NCI-H187 treated with DMSO at 0.1 percent for 48 hours (cell line): ENCODE results near the gene ADAMTS14.
A peak's percentile ranks its signal among the peaks of the same experiment; 100 is the strongest.
"Not testable (repeated sequence)": the region's sequence is repeated elsewhere in the genome, so short reads cannot be mapped to it uniquely, and the experiment has no call there.

ENCODE experiments used
- DNase-seq: peaks from one replicate; lab custom pipeline; 2025; lab: John Stamatoyannopoulos, UW

The ADAMTS14 gene

DNA sequence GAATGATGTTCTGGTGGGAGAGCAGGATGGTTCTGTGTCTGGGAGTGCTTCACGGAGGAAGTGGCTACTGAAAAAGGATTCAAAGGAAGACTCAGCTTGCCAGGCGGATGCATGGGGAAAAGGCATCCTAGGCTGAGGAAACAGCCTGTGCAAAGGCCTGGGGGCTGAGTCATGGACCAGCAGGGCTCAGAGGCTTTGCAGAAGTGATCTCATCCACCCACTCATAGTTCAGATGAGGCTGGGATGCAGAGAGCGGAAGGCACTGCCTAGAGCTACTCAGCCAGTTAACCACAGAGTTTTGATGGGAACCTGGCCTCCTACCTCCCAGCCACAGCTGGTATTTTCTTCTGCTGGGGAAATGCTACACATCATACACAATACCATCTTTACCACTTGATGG lies 15.8 kb upstream of the ADAMTS14 start:
- DNase-seq, result no peak

DNA sequence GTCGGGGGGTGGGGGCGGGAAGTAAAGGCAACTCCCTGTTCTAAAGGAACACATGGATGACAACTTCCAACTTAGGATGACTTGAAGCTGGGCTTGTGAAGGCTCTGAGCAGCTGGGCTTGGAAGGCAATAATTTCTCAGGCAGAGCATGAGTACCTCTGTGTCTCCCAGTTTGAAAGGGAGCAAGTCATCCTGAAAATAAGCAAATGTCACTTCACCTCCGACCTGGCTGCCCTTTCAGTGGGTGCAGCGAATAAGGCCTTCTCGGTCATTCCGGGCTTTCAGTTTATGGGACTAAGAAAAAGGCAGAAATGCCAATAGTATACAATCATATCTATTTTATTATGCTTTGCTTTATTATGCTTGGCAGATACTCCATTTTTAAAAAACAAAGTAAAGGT lies 15.3 kb upstream of the ADAMTS14 start:
- no peak for DNase-seq

DNA sequence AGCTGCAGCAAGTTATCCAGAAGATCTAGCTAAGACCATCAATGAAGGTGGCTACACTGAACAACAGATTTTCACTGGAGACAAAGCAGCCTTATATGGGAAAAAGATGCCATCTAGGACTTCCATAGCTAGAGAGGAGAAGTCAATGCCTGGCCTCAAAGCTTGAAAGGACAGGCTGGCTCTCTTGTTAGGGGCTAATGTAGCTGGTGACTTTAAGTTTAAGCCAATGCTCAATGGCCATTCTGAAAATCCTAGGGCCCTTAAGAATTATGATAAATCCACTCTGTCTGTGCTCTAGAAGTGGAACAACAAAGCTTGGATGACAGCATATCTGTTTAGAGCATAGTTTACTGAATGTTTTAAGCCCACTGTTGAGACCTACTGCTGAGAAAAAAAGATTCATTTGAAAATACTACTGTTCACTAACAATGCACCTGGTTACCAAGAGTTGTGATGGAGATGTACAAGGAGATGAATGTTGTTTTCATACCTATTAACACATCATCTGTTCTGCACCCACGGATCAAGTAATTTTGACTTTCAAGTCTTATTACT lies 13.6 kb upstream of the ADAMTS14 start:
- DNase-seq, result no peak

DNA sequence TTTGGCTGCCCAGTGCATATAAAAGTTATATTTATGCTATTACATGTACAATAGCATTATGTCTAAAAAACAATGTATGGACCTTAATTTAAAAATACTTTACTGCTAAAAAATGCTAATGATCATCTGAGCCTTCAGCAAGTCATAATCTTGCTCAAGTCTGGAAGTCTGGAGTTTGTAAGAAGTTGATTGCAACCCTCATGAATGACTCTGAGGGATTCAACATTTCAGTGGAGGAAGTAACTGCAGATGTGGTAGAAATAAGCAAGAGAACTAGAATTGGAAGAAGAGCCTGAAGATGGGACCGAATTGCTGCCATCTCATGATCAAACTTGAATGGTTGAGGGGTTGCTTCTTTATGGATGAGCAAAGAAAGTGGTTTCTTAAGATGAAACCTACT lies 13.0 kb upstream of the ADAMTS14 start:
- no peak for DNase-seq

DNA sequence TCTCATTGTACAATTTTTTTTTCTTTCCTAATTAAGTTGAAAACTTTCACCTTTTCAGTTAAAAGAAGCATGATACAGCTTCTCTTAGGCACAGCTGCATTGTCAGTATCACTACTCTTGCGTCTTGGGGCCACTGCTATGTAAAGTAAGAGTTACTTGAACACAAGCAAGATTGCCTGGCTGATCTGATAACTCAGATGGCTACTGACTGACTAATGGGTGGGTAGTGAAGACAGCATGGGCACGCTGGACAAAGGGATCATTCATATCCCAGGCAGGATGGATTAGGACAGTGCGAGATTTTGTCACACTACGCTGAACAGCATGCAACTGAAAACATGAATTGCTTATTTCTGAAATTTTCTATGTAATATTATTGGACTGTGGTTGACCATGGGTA lies 11.6 kb upstream of the ADAMTS14 start:
- DNase-seq, result no peak

DNA sequence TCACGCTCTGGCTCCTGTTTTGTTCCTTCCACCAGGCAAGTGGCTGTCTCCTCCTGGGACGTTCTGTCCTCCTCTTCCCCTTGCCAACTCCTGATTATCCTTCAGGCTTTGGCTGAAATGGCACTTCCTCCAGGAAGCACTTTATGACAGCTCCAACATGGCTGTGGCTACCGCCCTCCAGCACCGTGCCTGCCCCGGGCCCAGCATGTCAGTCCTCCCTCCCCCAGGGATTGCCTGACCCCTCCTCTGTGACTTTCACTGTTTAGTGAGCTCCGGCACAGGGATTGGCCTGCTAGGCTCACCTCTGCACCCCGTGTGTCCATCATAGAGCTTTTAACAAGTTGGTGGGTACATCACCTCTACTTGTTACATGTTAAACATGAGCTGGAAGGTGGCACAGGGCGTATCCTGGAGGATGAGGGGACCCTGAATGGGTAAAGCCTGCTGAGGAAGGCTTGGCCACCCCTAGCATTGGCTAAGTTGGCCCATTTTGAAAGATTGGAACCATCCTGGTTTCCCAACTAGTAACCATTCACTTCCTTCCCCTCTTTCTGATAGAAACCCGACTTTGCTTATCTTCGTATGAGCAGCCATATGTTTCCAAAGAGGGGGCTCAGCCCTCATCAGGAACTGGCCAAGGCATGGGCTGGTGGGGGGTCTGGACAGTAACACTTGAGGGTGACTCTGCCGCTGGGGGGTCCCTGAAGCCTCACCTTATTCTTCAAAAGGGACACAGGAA lies 10.5 kb upstream of the ADAMTS14 start:
- DNase-seq, result no peak

DNA sequence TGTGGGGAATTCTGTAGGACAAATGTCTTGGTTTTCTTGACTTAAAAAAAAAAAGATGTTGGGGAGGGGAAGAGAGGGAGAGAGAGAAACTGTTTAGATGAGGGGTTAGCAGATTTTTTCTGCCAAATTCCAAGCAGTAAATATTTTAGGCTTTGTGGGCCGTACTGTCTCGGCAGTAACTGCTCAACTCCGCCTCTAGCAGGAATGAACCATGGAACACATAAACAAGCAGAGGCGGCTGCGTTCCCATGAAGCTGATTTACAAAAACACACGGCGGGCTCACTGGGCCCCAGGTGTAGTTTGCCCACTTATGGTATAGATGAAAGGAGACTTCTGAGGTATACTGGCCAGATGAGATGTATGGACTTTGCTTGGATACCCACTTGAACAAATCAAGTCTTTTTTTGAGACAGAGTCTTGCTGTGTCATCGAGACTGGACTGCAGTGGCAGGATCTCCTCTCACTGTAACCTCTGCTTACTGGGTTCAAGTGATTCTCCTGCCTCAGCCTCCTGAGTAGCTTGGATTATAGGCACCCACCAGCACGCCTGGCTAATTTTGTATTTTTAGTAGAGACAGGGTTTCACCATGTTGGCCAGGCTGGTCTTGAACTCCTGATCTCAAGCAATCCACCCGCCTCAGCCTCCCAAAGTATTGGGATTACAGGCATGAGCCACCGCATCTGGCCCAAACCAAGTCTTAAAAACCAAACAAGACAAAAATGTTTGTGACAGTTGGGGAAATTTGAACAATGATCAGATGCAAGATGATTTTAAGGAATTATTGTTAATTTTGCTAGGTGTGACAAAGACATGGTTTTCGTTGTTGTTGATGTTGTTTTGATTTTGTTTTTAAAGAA lies 9.7 kb upstream of the ADAMTS14 start:
- DNase-seq, result no peak

DNA sequence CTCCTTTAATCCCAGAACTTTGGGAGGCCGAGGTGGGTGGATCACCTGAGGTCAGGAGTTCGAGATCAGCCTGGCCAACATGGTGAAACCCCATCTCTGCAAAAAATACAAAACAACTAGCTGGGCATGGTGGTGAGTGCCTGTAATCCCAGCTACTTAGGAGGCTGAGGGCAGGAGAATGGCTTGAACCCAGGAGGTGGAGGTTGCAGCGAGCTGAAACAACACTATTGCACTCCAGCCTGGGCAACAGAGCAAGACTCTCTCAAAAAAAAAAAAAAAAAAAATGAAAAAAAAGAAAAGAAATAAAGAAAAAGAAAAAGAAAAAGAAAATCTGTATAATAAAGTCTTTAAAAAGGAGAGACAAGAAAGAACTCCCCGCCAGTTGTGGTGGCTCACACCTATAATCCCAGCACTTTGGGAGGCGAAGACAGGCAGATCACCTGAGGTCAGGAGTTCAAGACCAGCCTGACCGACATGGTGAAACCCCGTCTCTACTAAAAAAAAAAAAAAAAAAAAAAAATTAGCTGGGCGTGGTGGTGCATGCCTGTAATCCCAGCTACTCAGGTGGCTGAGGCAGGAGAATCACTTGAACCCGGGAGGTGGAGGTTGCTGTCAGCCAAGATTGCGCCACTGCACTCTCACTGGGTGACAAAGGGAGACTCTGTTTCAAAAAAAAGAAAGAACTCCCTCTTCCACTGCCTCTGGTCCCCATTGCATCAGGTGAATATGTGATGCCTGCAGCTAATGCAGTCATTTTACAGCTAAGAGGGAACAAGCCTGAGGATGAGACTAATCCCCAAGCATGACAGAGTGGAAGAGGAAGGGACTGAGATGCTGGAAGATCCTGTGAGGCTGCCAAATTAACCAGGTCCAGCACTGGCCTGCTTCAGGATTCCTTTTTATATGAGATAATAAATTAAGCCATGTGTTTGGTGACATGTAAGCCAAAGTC lies 8.6 kb upstream of the ADAMTS14 start:
- DNase-seq, result not testable (repeated sequence)

DNA sequence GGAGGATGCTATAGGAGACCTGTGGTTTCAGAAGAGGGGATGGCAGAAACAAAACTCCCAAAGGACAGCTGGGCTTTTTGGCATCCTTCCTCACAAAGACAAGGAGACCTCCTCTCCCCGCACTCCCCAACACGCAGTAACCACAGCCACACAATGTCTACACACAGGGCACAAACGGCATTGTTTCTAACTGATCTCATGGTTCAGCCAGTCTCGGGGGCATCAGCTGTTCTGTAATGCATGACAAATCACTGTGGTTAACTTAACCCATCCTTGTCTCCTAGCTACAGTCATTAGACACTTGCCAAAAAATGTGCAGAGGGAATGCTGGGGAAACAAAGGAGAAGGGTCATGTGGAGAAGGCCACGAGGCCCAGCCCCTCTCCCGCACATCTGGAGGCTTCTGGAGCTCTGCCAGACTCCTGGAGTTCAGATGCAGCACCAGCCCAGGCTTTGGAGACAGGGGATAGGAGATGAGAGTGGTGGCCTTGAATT lies 7.6 kb upstream of the ADAMTS14 start:
- DNase-seq, result peak; percentile 20

DNA sequence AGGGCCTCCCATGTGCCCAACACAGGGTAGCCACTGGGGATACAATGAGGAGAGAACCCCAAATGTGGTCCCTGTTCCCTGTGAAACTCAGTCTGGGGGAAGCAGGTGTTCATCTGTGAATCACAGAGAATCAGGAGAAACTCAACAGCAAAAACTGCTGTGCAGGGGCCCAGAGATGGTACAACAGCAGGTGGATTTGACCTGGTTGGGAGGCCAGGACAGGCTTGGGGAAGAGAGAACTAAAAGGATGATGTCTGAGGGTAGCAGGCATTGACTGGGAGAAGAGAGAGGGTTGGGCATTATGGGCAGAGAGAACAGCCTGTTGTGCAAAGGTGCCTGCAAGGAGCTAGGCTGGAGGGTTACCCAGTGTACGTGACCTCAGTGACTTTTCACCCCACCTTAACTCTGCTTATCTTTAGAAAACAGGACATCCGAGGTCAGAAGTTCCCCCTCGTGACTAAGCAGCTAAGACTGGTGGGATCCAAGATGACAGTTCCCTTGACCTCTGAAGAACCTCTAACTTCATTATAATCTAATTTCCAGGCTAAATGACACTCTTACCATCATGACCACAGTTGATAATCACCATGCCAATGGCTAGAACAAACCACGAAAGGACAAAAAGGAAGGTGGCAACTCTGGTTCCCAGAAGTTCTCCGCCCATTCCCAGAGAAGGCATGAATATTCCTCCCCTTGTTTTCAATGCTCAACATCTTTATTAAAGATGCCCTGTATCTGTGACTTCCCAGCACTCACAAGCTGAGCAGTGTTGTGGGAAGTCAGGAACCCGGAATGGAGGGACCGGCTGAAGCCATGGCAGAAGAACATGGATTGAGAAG lies 5.1 kb upstream of the ADAMTS14 start:
- DNase-seq, result no peak

DNA sequence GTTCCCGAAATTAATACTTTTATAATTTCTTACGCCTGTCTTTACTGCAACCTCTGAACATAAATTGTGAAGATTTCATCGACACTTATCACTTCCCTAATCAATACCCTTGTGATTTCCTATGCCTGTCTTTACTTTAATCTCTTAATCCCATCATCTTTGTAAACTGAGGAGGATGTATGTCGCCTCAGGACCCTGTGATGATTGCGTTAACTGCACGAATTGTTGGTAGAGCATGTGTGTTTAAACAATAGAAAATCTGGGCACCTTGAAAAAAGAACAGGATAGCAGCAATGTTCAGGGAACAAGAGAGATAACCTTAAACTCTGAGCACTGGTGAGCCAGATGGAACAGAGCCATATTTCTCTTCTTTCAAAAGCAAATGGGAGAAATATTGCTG lies 4.5 kb upstream of the ADAMTS14 start:
- not testable (repeated sequence) for DNase-seq

DNA sequence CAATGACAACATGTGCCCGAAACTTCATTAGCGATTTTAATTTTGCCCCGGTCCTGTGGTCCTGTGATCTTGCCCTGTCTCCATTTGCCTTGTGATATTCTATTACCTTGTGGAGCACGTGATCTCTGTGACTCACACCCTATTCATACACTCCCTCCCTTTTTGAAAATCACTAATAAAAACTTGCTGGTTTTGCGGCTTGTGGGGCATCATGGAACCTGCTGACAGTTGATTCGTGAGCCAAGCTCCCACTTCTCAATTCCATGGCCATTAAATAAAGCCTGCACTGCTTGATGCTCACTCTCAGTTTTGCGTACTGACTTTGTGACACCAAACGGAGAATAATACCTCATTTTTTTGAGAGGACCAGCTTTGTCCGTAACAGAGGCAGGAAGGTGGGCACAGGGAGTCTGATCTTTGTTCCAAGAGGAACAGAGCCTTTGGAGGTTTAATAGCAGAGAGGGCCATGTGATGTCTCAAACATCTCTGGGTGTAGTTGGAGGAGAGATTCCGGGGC lies 3.8 kb upstream of the ADAMTS14 start:
- DNase-seq, result no peak

DNA sequence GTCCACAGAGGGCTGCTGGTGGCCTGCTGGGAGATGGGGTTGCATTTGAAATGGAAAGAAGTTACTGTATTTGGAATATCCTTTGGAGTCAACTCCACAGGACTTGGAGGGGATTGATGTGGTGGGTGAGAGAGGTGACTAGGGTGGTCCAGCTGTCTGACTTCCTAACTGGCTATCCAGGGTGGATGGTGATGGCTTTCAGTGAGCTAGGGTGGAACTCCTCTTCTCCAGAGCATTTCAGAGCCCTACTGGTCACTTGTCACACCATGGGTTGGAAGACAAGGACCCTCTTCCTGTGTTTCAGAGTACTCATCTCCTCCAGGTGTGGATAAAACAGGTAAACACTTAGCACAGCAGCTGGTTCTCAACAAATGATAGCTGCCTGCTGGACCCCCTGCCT lies 3.3 kb upstream of the ADAMTS14 start:
- DNase-seq, result no peak

DNA sequence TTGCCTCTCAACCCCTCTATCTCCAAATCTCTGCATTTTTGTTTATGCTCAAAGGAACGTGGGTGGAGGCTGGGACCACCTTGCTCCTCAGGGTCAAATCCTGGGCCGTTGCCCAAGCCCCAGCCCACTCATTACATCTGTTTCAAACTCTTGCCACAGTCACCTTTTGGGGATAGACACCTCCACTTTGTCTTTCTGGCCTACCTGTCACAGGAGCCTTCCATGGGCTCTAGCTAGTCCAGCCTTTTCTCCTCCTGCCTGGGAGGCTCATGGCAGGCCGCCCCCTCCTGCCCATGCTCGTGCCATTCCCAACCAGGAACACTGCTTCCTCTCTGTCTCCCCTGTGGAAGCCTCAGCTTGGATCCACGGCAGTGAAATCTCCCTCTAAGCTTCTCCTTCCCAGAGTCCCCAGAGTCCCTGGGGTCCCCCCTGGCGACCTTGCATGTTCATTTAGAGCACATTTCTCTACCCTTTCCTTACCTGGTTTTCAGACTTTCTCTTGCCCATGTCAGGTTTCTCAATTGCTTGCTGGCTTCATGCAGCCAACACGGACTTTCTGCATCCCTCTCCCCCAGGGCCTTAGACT lies 2.5 kb upstream of the ADAMTS14 start:
- no peak for DNase-seq

DNA sequence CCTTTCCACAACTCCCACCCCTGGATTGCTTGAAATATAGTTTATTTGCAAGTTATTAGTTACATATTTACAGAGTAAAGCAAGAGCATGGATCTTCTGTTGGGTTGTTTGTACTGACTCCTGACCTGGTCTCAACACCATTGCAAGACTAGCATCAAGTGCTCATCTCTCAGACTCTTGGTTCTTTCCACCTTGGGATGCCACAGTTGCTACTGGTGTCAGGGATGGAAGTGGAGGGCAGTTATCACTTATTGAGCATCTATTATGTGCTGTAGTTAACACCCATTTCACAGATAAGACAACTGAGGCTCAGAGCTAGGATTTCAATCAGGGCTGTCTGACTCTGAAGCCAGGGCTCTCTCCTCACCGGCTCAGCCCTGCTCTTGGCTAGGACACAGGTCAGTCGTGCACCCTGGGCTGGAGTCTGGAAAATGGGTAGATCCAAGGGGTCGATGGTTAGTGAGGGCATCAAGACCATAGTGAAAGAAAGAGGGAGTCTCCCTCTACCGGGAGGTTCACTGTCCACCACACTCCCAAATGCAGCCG lies 614 bp upstream of the ADAMTS14 start:
- DNase-seq, result no peak

DNA sequence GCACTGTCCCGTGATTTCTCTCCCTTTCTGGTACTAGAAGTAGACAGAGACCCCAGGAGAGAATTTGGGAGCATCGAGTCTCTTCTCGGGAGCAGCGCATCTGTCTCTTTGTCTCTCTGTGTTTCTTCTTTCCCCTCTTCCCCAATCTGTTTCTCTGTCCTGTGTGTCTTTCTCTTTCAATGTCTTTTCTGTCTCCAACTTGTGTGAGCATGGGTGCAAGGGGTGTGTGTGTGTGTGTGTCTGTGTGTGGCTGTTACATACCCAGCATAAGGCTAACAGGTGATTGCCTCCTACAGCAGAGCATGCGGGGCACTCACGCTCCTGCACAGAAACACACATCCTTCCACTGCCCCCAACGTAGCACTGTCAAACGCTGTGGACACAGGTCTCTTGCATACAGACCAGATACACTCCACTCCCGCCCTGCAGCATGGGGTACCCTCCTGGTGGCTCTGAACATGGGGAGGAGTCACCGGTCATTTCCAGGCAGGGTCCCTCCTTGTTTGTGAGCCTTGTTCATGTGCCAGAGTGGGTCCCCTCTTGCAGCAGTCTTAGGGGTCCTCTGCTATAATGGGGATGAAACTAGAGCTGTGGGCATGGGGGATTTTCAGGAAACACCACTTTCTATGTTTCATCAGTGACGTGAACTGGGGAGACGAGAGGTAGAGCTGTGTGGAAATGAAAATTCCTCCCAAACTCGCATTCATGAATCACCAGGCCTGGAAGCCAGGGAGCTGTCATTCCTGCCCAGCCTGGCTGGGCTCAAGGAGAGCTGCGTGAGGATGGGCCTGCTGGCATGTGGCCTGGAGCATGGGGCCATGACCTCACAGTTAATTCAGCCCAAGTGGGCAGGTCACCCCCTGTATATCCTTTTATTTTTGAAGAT lies 980 bp downstream of the ADAMTS14 start:
- DNase-seq, result no peak

DNA sequence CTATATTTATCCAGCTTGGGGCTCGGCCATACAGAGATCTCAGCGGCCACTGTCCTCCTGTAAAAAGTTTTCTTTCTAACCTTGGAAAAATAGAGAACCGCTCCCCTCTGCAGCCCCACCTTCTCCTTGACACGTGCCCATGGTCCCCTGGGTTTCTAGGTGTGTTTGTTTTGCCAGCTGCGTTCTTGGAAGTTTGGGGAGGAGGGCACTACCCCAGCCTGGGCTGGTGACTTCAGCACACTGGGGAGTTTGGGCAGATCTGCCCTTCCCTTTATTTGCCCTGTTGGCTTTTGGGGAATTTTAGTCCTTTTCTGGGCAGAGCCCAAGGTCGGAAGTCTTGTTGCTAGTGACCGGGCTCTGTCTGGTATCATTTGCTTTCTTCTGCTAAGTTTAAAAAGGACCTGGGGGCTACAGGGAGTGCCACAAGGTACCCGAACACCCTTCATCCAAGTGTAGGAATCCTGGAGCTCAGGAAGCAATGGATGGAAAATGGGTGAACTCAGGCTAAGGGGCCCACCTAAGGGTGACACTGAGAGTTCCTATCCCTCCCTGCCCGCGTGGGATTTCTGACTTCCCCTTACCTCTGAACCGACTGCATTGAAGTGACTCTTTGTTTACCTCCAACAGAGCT lies 1.7 kb downstream of the ADAMTS14 start:
- DNase-seq, result no peak
